ENCODE measurements around the gene TTC16.

The TTC16 gene

DNA sequence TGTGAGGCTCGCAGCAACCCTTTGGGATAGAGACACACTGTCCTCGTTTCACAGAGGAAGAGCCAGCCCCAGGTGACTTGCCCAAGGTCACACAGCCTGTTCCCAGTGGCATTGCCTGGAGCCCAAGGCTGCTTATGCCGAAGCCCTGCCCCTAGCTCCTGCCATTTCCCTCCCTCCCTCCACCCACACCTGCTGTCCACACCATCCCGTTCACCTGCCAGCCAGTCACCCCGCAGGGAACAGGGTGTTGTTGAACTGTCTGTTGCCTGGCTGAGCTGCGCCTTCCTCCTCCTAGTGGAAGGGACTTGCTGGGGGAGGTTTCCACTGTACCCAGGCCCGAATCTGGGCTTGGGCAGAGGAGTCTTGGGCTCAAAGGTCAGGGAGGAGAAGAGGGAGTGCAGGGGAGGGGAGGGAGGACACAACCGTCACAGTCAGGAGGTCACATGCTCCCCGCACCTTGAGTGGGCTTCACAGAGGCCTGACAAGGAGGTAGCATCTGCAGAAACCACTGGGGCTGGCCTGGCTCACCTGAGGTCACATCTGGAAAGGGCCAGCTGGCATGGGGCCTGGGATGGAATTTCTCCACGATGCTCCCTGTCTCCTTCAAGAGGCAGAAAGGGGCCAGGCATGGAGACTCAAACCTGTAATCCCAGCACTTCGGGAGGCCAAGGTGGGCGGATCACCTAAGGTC lies 6.3 kb downstream of the TTC16 start:
- no peak for DNase-seq

GRCh38 chr9:127723013-127723412 lies 7.1 kb downstream of the TTC16 start:
- DNase-seq = no peak

GRCh38 chr9:127723444-127723843 lies 7.6 kb downstream of the TTC16 start:
- DNase-seq = no peak

DNA sequence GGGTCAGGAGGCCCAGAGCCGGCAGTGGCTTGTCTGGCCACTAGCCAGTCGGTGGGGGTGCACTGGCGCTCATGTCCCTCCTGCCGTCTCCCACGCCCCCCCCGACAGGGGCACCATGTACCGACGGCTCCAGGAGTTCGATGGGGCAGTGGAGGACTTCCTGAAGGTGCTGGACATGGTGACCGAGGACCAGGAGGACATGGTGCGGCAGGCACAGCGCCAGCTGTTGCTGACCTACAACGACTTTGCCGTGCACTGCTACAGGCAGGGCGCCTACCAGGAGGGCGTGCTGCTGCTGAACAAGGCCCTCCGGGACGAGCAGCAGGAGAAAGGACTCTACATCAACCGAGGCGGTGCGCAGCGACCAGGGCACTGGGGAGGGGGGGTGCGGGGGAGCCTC lies 8.1 kb downstream of the TTC16 start:
- no peak for DNase-seq

DNA sequence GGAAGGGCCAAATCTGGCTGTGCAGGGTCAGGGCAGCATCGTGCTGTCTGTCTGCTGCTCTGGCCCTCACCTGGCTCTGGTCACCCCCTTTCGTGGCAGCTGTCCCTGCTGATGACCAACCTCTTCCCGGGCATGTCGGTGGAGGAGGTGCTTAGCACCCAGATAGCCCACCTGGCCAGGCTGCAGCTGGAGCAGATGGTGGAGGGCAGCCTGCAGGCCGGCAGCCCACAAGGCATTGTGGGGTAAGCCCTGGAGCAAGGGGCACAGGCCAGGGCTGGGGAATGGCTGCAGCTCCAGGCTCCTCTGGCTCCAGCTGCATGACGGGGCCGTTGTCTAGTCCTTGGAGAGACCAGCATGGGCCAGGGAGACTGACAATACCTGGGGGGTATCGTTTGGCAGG lies 11.0 kb downstream of the TTC16 start:
- no peak for DNase-seq

- no peak for DNase-seq
These were observed 12.9 kb downstream of the TTC16 start for GRCh38 chr9:127728808-127729207.

GRCh38 chr9:127729522-127730256 lies 13.8 kb downstream of the TTC16 start:
- no peak for DNase-seq

DNA sequence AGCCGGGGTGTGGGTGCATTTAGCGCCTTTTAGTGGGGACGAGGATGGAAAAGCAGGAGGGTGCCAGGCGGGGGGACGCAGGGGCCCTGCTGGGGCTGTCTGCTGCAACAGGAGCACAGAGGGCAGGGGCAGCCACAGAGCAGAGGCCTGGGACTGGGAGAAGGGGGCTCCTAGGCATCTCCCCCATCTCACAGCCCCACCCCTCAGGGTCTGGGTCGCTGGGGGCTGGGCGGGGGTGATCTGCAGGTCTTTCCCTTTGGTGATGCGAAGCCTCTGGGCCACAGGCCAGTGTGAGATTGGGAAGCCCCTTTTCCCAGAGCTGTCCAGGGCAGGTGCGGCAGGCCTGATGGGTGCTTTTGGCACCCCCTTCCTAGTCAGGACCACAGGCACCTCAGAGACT lies 14.4 kb downstream of the TTC16 start:
- no peak for DNase-seq

DNA sequence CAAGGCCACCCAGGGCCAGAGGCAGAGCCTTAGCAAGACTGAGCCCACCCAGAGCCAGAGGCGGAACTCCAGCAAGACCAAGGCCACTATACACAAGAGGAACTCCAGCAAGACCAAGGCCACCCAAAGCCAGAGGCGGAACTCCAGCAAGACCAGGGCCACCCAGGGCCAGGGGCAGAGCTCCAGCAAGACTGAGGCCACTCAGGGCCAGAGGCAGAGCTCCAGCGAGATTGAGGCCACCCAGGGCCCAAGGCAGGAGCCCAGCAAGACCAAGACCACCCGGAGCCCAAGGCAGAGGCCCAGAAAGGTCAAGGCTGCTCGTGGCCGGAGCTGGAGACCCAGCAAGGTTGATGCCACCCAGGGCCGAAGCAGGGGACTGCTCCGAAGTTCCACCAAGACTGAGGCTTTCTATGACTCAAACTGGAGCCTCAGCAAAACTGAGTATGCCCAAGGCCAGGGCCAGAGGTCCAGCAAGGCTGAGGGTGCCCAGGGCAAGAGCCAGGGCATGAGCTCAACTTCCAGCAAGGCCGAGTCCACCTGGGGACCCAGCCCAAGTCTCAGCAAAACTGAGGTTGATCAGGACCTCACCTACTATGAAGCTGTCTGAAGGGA lies 15.0 kb downstream of the TTC16 start:
- DNase-seq = no peak

DNA sequence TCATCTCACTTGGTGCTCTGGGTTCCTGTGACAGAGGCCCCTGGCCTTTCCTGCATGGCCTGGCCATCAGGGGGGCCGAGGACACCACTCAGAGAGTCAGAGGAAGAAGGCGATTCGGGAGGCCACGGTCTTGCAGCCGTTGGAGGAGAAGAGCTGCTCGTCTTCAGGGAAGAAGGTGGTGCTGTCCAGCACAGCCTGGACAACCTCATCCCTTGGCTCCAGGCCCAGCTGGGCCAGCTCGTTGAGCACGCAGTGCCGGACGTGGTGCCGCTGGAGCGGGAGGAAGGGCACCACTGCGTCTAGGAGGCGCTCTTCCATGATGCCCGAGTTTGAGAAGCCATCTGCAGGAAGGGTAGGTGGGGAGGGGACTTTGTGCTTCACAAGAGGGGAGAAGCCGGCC lies 16.1 kb downstream of the TTC16 start:
- DNase-seq = no peak

GRCh38 chr9:127732444-127732843 lies 16.6 kb downstream of the TTC16 start:
- DNase-seq = no peak

- DNase-seq = no peak
These were observed 17.7 kb downstream of the TTC16 start for GRCh38 chr9:127733614-127734013.

GRCh38 chr9:127734247-127734746 lies 18.4 kb downstream of the TTC16 start:
- no peak for DNase-seq

DNA sequence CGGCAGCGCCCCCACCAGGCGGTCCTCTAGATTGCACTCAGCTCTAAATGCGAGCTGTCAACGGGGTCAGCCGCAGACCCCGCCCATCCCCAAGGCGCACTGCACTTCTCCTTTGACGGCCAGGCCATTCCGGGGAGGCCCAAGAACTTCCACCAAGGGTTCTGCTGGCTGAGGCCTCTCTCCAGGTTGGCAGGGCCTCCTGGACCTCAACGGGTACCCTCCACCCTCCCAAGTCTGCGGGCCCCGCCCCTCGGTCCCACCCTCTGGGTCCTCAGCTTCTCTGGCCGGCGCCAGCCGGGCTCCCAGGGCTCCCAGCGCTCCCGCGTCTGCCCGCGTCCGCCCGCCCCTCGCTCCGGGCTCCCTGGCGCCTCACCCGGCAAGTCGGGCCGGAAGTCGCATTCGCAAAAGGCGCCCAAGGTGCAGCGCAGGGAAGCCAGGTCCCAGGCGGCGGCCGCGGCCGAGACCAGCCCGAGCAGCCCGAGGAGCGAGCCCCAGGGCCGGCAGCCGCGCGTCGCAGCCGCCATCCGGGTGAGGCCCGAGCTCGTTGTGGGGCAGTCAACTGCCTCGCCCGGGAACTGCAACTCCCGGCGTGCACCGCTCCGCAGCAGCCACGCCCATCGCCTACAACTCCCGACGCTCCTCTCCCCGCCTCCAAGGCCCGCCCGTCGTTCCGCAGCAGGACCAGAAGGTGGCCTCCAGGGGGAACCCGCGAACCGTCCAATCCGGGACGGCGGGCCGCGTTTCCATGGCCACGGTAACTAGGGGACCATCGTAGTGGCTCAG lies 19.1 kb downstream of the TTC16 start, which contains the start of gene TOR2A:
Gene TOR2A, minus strand, starts transcription at position 548 of the 783 bp plus-strand sequence. Its CDS starts 24 bp downstream, at position 524.
- peak; percentile 99 for DNase-seq

GRCh38 chr9:127735530-127736185 lies 19.8 kb downstream of the TTC16 start:
- DNase-seq = no peak

- DNase-seq = no peak
These were observed 22.8 kb downstream of the TTC16 start for GRCh38 chr9:127738666-127739065.

GRCh38 chr9:127739614-127740330 lies 23.9 kb downstream of the TTC16 start:
- DNase-seq = no peak

DNA sequence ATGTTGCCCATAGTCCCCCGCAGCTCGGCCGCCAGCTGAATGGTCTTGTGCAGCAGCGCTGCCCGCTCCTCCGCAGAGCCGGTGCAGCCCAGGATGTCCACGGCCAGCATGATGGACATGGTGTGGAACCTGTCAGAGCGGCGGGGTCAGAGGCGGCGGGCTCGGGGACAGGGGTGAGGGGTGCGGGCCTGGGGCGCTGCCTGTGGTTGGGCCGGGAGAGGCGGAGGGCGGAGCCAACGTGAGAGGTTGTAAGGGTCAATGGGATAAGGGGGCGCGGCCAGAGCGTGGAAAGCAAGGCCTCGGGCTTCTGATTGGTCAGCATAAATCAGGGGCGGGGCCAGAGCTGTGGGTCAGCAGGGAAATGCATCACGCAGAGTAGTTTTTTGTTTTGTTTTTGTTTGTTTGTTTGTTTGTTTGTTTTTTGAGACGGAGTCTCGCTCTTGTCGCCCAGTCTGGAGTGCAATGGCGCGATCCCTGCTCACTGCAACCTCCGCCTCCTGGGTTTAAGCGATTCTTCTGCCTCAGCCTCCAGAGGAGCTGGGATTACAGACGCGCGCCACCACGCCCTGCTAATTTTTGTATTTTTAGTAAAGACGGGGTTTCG lies 26.1 kb downstream of the TTC16 start:
- DNase-seq = no peak

DNA sequence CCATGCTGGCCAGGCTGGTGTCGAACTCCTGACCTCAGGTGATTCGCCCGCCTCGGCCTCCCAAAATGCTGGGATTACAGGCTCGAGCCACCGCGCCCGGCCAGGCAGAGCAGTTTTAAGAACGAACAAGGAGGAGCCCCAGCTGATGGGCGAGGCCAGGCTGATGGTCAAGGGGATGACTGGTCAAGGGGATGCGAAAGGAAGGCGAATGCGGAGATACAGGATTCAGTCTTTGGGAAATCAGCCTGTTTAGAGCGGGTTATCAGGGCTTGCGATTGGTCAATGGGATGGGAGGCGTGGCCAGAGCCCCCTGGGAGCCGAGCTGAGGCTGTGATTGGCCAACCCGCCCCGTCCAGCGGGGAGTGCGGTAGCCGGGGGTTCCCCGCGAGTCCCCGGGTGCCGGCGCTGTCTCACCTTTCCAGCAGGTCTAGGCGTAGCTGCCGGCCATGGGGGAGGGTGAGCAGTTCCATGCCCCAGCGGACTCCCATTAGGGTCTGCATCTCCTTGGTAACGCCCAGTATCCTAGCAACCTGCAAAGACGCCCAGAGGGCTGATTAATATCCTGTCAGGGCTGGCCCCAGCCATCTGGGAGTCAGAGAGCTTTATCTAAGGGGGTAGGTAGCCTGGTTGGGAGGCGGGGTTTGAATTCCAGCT lies 26.7 kb downstream of the TTC16 start:
- no peak for DNase-seq

GRCh38 chr9:127744398-127745110 lies 28.7 kb downstream of the TTC16 start:
- DNase-seq = no peak

Measured in CD4-positive, alpha-beta T cell treated with Interleukin-17A for 1 hour (primary cell).